Epithelial cell of proximal tubule (primary cell): Measurements from ENCODE around the gene IRS2. TPM values are rescaled to one million over a fixed set of nuclear protein-coding genes. Genes with fewer than 3 reads are reported as not detected.

Source experiments
- DNase-seq: peaks from one replicate; pipeline ENCODE4 v3.0.0-alpha.2; 2011; ENCODE audit warnings: low read depth
- H3K4me3 ChIP-seq: 2 replicates; pipeline ENCODE4 v1.5.1; 2011; ENCODE audit warnings: low read depth, mild to moderate bottlenecking, low read length
- total RNA-seq: library from RNA; depleted of rRNA; stranded (reverse); fragments of >200 nt; gene quantifications from 2 replicates; pipeline ENCODE4 v1.2.3, GENCODE V29; 2015
- TF ChIP-seq, protein P1 (sequence below): conservative IDR thresholded peaks from 2 replicates; pipeline ENCODE4 v1.5.1; 2012; ENCODE audit warnings: low read depth, mild to moderate bottlenecking, low read length

The IRS2 gene
- total RNA-seq, 1 donor from 2014 or later: 14.0 TPM

DNA sequence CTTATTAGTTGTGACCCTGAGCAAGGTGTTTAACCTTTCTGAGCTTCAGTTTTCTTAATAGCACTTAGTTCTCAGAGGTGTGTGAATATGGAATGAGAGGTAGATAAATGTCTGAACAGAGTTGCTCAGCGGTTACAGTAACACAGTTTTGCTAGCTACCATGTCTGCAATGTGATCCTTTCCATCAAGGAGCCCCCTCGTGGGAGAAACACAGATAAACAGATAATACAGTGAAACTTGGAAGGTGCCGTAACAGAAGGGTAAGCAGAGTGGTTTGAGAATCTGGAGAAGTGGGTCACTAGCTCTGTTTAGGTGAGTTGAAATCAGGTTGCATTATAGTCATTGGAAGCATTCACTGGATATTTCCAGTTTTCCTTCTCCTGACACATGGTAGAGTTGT, 38.9 kb downstream of the IRS2 start:
- no peak overlapping the region for H3K4me3 ChIP-seq
- no peak for DNase-seq
- TF ChIP-seq, protein P1, sequence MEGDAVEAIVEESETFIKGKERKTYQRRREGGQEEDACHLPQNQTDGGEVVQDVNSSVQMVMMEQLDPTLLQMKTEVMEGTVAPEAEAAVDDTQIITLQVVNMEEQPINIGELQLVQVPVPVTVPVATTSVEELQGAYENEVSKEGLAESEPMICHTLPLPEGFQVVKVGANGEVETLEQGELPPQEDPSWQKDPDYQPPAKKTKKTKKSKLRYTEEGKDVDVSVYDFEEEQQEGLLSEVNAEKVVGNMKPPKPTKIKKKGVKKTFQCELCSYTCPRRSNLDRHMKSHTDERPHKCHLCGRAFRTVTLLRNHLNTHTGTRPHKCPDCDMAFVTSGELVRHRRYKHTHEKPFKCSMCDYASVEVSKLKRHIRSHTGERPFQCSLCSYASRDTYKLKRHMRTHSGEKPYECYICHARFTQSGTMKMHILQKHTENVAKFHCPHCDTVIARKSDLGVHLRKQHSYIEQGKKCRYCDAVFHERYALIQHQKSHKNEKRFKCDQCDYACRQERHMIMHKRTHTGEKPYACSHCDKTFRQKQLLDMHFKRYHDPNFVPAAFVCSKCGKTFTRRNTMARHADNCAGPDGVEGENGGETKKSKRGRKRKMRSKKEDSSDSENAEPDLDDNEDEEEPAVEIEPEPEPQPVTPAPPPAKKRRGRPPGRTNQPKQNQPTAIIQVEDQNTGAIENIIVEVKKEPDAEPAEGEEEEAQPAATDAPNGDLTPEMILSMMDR: peak; percentile 42

- H3K4me3 ChIP-seq: no peak overlapping the region
- TF ChIP-seq, protein P1: no peak
- DNase-seq: no peak
Observed at GRCh38 chr13:109746364-109746763, 40.0 kb downstream of the IRS2 start.

DNA sequence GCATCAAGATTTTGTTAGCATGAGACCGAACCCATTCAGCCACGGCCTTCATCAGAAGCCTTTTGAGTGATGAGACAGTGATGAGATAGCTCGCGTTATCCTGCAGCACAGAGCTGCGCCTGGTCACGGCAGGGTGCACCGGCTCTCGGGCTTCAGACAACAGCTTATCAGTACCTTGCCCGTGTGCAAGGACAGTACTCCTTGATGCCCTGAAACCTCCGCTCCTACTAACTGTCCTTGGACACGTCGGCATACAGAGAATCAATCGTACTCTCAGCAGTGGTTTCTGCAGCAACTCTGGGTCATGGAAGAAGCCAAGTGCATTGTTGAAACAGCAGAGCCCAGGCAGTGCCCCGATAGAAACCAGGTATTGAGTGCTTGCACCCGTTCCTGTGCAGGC, 40.7 kb downstream of the IRS2 start:
- no peak overlapping the region for H3K4me3 ChIP-seq
- no peak for DNase-seq
- TF ChIP-seq, protein P1: no peak

- TF ChIP-seq, protein P1: no peak
- no peak for DNase-seq
- no peak overlapping the region for H3K4me3 ChIP-seq
Observed at GRCh38 chr13:109745060-109745459, 41.3 kb downstream of the IRS2 start.

- TF ChIP-seq, protein P1: no peak
- no peak overlapping the region for H3K4me3 ChIP-seq
- no peak for DNase-seq
Observed at GRCh38 chr13:109744512-109745051, 41.8 kb downstream of the IRS2 start.

DNA sequence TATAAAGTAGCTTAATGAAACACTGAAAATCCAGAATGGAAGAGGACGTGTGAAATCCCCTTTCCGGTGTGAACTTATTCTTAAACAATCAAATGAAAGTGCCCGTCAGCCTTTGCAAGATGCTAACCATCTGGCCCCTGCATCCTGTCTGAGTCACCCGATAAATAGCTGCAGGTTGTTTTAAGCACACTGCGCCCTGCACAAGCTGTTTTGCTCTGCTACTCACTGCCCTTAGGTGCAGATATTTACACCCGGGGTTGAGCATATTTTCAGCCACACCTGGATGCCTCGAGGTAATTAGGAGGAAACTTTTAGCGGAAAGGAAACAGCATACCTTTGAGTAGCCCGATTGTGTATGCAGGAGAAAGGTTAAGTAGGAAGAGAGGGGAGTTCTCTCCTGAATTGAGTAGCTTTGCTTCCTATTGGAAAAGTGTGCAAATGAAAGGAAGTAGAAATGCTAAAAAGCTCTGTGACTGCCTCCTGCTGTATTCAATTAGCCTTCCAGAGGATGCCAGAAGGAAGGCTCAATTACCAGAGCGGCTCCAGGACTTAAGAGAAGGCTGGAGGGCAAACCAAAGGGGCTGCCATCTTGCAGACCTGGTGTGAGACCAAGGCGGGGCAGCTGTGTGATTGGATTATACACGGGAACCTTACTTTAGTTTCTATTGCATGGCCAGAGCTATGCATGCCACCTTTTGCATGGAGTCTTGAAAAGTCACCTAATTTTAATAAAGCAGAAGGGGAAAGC, 42.5 kb downstream of the IRS2 start:
- TF ChIP-seq, protein P1: no peak
- peak; percentile 46 for DNase-seq
- H3K4me3 ChIP-seq: no peak overlapping the region

- H3K4me3 ChIP-seq: no peak overlapping the region
- TF ChIP-seq, protein P1: no peak
- no peak for DNase-seq
Observed at GRCh38 chr13:109741966-109742365, 44.4 kb downstream of the IRS2 start.
